ENCODE results near the gene DUSP12. TPM values are rescaled to one million over a fixed set of nuclear protein-coding genes. Genes with fewer than 3 reads are reported as not detected.
"Not testable (repeated sequence)": the region's sequence is repeated elsewhere in the genome, so short reads cannot be mapped to it uniquely, and the experiment has no call there.

The DUSP12 gene
- total and polyA plus RNA-seq, 2 experiments from 2014 or later, result 34.2 to 34.9 TPM

GRCh38 chr1:161763522-161764098 is 14.0 kb downstream of the DUSP12 start:
- TF ChIP-seq EZH2 (IDR thresholded peaks at IDR 0.05; ENCODE audit: insufficient read depth, poor library complexity, severe bottlenecking) (no peak), EZH2phosphoT487 (IDR thresholded peaks at IDR 0.05; ENCODE audit: insufficient read depth, low read depth) (no peak)
- no peak for DNase-seq
- Histone ChIP-seq H3K79me2 (ENCODE audit: insufficient read depth) (peaks cover 25% of the 10 kb centered on the region), H3K4me2 (ENCODE audit: unreplicated experiment) (no peak overlapping the region), H3K27ac (no peak overlapping the region), H2AFZ (no peak overlapping the region), H4K20me1 (ENCODE audit: insufficient read depth) (no peaks in the 10 kb centered on the region), H3K9ac (no peak overlapping the region), H3F3A (ENCODE audit: insufficient read depth) (peaks cover 14% of the 10 kb centered on the region), H3K9me3 (ENCODE audit: low read depth) (no peaks in the 10 kb centered on the region), H3K4me1 (ENCODE audit: insufficient read depth) (peaks cover 7% of the 10 kb centered on the region), H3K4me3 (no peak overlapping the region), H3K27me3 (replicated peaks; ENCODE audit: insufficient read depth) (no peaks in the 10 kb centered on the region), H3K9me2 (ENCODE audit: insufficient read depth) (no peaks in the 10 kb centered on the region), H3K36me3 (ENCODE audit: low read depth) (peaks cover 2% of the 10 kb centered on the region)
- in situ Hi-C loops (cut with MboI), result no loop called here
- WGBS, 2 experiments (ENCODE audit: low coverage in 1 of 2, low lambda C conversion rate in 2 of 2, missing lambda C conversion rate in 2 of 2), result 94 to 95% methylated on average over 7 of the region's 7 CpGs

- Histone ChIP-seq H3K9me2 (ENCODE audit: insufficient read depth) (no peaks in the 10 kb centered on the region), H3K27me3 (replicated peaks; ENCODE audit: insufficient read depth) (no peaks in the 10 kb centered on the region), H3K27ac (peak within 1 kb of the TSS; percentile 98), H3K9me3 (ENCODE audit: low read depth) (no peaks in the 10 kb centered on the region), H3K9ac (peak within 1 kb of the TSS; percentile 97), H2AFZ (peak within 1 kb of the TSS; percentile 92), H4K20me1 (ENCODE audit: insufficient read depth) (no peaks in the 10 kb centered on the region), H3K4me2 (ENCODE audit: unreplicated experiment) (peak within 1 kb of the TSS; percentile 91), H3F3A (ENCODE audit: insufficient read depth) (peaks cover 6% of the 10 kb centered on the region), H3K4me1 (ENCODE audit: insufficient read depth) (peaks cover 17% of the 10 kb centered on the region), H3K79me2 (ENCODE audit: insufficient read depth) (peaks cover 52% of the 10 kb centered on the region), H3K4me3 (peak within 1 kb of the TSS; percentile 87), H3K36me3 (ENCODE audit: low read depth) (no peaks in the 10 kb centered on the region)
- in situ Hi-C loops (cut with MboI), result no loop called here
- 1% methylated on average over 35 of the region's 35 CpGs for WGBS, 2 experiments (ENCODE audit: low coverage in 1 of 2, low lambda C conversion rate in 2 of 2, missing lambda C conversion rate in 2 of 2)
- DNase-seq, result peak; percentile 97
- TF ChIP-seq EZH2phosphoT487 (IDR thresholded peaks at IDR 0.05; ENCODE audit: insufficient read depth, low read depth) (no peak), EZH2 (IDR thresholded peaks at IDR 0.05; ENCODE audit: insufficient read depth, poor library complexity, severe bottlenecking) (no peak)
Measured at GRCh38 chr1:161766102-161766981, 16.8 kb downstream of the DUSP12 start, which contains the start of gene ATF6. Gene ATF6 (plus strand): TSS chr1:161766320. CDS start chr1:161766361, 41 bp downstream.

GRCh38 chr1:161768461-161768860 is 18.9 kb downstream of the DUSP12 start:
- H3K36me3 ChIP-seq (ENCODE audit: low read depth), result no peaks in the 10 kb centered on the region
- no peak overlapping the region for H3K4me2 ChIP-seq (ENCODE audit: unreplicated experiment)
- no peak overlapping the region for H2AFZ ChIP-seq
- H3K79me2 ChIP-seq (ENCODE audit: insufficient read depth), result peaks cover 73% of the 10 kb centered on the region
- no peak for DNase-seq
- in situ Hi-C loops (cut with MboI), result no loop called here
- H3F3A ChIP-seq (ENCODE audit: insufficient read depth), result peaks cover 6% of the 10 kb centered on the region
- peaks cover 17% of the 10 kb centered on the region for H3K4me1 ChIP-seq (ENCODE audit: insufficient read depth)
- WGBS, 2 experiments (ENCODE audit: low coverage in 1 of 2, low lambda C conversion rate in 2 of 2, missing lambda C conversion rate in 2 of 2), result 89 to 93% methylated on average over 5 of the region's 5 CpGs
- H3K4me3 ChIP-seq, result no peak overlapping the region
- H4K20me1 ChIP-seq (ENCODE audit: insufficient read depth), result no peaks in the 10 kb centered on the region
- H3K9me2 ChIP-seq (ENCODE audit: insufficient read depth), result no peaks in the 10 kb centered on the region
- no peak overlapping the region for H3K27ac ChIP-seq
- no peaks in the 10 kb centered on the region for H3K27me3 ChIP-seq (replicated peaks; ENCODE audit: insufficient read depth)
- H3K9ac ChIP-seq, result no peak overlapping the region
- no peaks in the 10 kb centered on the region for H3K9me3 ChIP-seq (ENCODE audit: low read depth)
- TF ChIP-seq EZH2 (IDR thresholded peaks at IDR 0.05; ENCODE audit: insufficient read depth, poor library complexity, severe bottlenecking) (no peak), EZH2phosphoT487 (IDR thresholded peaks at IDR 0.05; ENCODE audit: insufficient read depth, low read depth) (no peak)

GRCh38 chr1:161768986-161769672 is 19.5 kb downstream of the DUSP12 start:
- H3K79me2 ChIP-seq (ENCODE audit: insufficient read depth), result peaks cover 80% of the 10 kb centered on the region
- H3K27ac ChIP-seq, result no peak overlapping the region
- H3K9ac ChIP-seq, result no peak overlapping the region
- no peaks in the 10 kb centered on the region for H3K9me2 ChIP-seq (ENCODE audit: insufficient read depth)
- H3F3A ChIP-seq (ENCODE audit: insufficient read depth), result peaks cover 6% of the 10 kb centered on the region
- peaks cover 17% of the 10 kb centered on the region for H3K4me1 ChIP-seq (ENCODE audit: insufficient read depth)
- H3K27me3 ChIP-seq (replicated peaks; ENCODE audit: insufficient read depth), result no peaks in the 10 kb centered on the region
- no peak overlapping the region for H2AFZ ChIP-seq
- peak; percentile 37 for DNase-seq
- no peak overlapping the region for H3K4me3 ChIP-seq
- TF ChIP-seq EZH2 (IDR thresholded peaks at IDR 0.05; ENCODE audit: insufficient read depth, poor library complexity, severe bottlenecking) (no peak), EZH2phosphoT487 (IDR thresholded peaks at IDR 0.05; ENCODE audit: insufficient read depth, low read depth) (no peak)
- no peaks in the 10 kb centered on the region for H3K36me3 ChIP-seq (ENCODE audit: low read depth)
- in situ Hi-C loops (cut with MboI), result no loop called here
- no peaks in the 10 kb centered on the region for H3K9me3 ChIP-seq (ENCODE audit: low read depth)
- H3K4me2 ChIP-seq (ENCODE audit: unreplicated experiment), result no peak overlapping the region
- no peaks in the 10 kb centered on the region for H4K20me1 ChIP-seq (ENCODE audit: insufficient read depth)

- H3K4me3 ChIP-seq; H3K27ac ChIP-seq; DNase-seq; H3K36me3 ChIP-seq (ENCODE audit: low read depth); H3F3A ChIP-seq (ENCODE audit: insufficient read depth); H4K20me1 ChIP-seq (ENCODE audit: insufficient read depth); in situ Hi-C loops (cut with MboI); H3K9me2 ChIP-seq (ENCODE audit: insufficient read depth); H3K27me3 ChIP-seq (replicated peaks; ENCODE audit: insufficient read depth); H3K9me3 ChIP-seq (ENCODE audit: low read depth); H2AFZ ChIP-seq; H3K4me2 ChIP-seq (ENCODE audit: unreplicated experiment); H3K9ac ChIP-seq: not testable (repeated sequence)
- H3K79me2 ChIP-seq (ENCODE audit: insufficient read depth), result peaks cover 85% of the 10 kb centered on the region
- 96 to 100% methylated on average over 5 of the region's 5 CpGs for WGBS, 2 experiments (ENCODE audit: low coverage in 1 of 2, low lambda C conversion rate in 2 of 2, missing lambda C conversion rate in 2 of 2)
- H3K4me1 ChIP-seq (ENCODE audit: insufficient read depth), result peaks cover 17% of the 10 kb centered on the region
Measured at GRCh38 chr1:161769673-161770045, 20.1 kb downstream of the DUSP12 start.
